Measurements from ENCODE around the gene UBXN2A. TPM values are rescaled to one million over a fixed set of nuclear protein-coding genes. Genes with fewer than 3 reads are reported as not detected.

UBXN2A gene
- total and polyA plus RNA-seq, 2 of the 8 experiments (the other 6 are each of a cell fraction or from before 2014, with no cell fraction given): 3.6 to 20.4 TPM

- no peaks in the 10 kb centered on the region for H3K27me3 ChIP-seq (replicated peaks in 1 of 4; ENCODE audit: control insufficient read depth in 3 of 4, extremely low read depth in 1 of 4, insufficient read depth in 3 of 4, low read length in 3 of 4)
- no peaks in the 10 kb centered on the region for H3K36me3 ChIP-seq (ENCODE audit: control insufficient read depth in 2 of 4, insufficient read depth in 4 of 4, low read length in 3 of 4)
- no peak overlapping the region for H2BK15ac ChIP-seq (ENCODE audit: low read length)
- no peak for DNase-seq (ENCODE audit: low read depth in 1 of 2, low spot score in 2 of 2)
- no peak overlapping the region for H3K27ac ChIP-seq (ENCODE audit: low read depth, low read length)
- H2BK12ac ChIP-seq (ENCODE audit: low read depth, low read length): no peak overlapping the region
- no peak for FAIRE-seq
- no peaks in the 10 kb centered on the region for H3K79me1 ChIP-seq (ENCODE audit: low read depth, low read length)
- H3K4ac ChIP-seq (replicated peaks; ENCODE audit: insufficient read length, low read depth, low read length): no peak overlapping the region
- TF ChIP-seq SIRT6 (IDR thresholded peaks at IDR 0.05; ENCODE audit: low read length) (no peak), TAF1 (IDR thresholded peaks at IDR 0.05; ENCODE audit: low read depth, low read length) (no peak), GABPA (IDR thresholded peaks at IDR 0.05; ENCODE audit: borderline replicate concordance, insufficient read depth, low read length) (no peak)
- no peak overlapping the region for H4K5ac ChIP-seq (ENCODE audit: insufficient read length, low read depth, low read length)
- no peak overlapping the region for H2BK120ac ChIP-seq (replicated peaks; ENCODE audit: low read depth, low read length)
- H4K91ac ChIP-seq (replicated peaks; ENCODE audit: insufficient read length, low read length): no peak overlapping the region
- H2BK20ac ChIP-seq (ENCODE audit: low read length): no peak overlapping the region
- H3K4me3 ChIP-seq (ENCODE audit: extremely low read depth in 1 of 4, insufficient read depth in 2 of 4, low read depth in 3 of 4, low read length in 4 of 4): no peak overlapping the region
- no peaks in the 10 kb centered on the region for H3K4me1 ChIP-seq (replicated peaks in 1 of 4; ENCODE audit: control insufficient read depth in 3 of 4, insufficient read depth in 4 of 4, low read length in 3 of 4)
- H2BK5ac ChIP-seq (ENCODE audit: low read depth, low read length): no peak overlapping the region
- no peaks in the 10 kb centered on the region for H4K20me1 ChIP-seq (replicated peaks in 1 of 2; ENCODE audit: control insufficient read depth in 1 of 2, insufficient read depth in 2 of 2, low read length in 2 of 2)
- H3K79me2 ChIP-seq (ENCODE audit: control insufficient read depth in 1 of 2, insufficient read depth in 2 of 2, low read length in 2 of 2): peaks cover 0 to 64% of the 10 kb centered on the region in 2 experiments; a peak in 3 of 4 replicates
- H3K23ac ChIP-seq (ENCODE audit: insufficient read length): no peak overlapping the region
- ChIA-PET POLR2A (ENCODE audit: partially characterized antibody) (interaction anchor here (0.7 kb wide), 1 partner anchor 22 kb away, joined by 3 read pairs; the partner anchor contains the start of gene ATAD2B), CTCF (ENCODE audit: partially characterized antibody) (interaction anchor here (1.0 to 1.4 kb wide), 2 partner anchors 21 to 40 kb away, joined by 3 to 4 read pairs; partner anchors contain the start of gene ATAD2B)
- H3K9ac ChIP-seq (replicated peaks in 1 of 4; ENCODE audit: extremely low read depth in 1 of 4, low read depth in 3 of 4, low read length in 3 of 4): no peak overlapping the region
- no peak overlapping the region for H3K14ac ChIP-seq (ENCODE audit: insufficient read length)
- no peaks in the 10 kb centered on the region for H3K23me2 ChIP-seq (ENCODE audit: low read depth, low read length)
- H3K4me2 ChIP-seq (ENCODE audit: insufficient read depth in 1 of 2, low read depth in 2 of 2, low read length in 2 of 2): no peak overlapping the region
- 84% methylated on average over 2 of the region's 2 CpGs; no CpG with 5 or more reads in 1 of the 2 experiments for WGBS, 2 experiments (ENCODE audit: extremely low coverage in 1 of 2, insufficient coverage in 1 of 2, insufficient read length in 1 of 2, insufficient replicate concordance in 2 of 2, low coverage in 1 of 2, low lambda C conversion rate in 2 of 2, missing lambda C conversion rate in 1 of 2)
- H3K9me3 ChIP-seq (ENCODE audit: insufficient read depth in 2 of 2, low read depth in 1 of 2, low read length in 1 of 2): no peaks in the 10 kb centered on the region
- H3K56ac ChIP-seq (replicated peaks; ENCODE audit: insufficient read length, low read depth, low read length): no peak overlapping the region
- H2AFZ ChIP-seq (ENCODE audit: low read length): no peak overlapping the region
- H4K8ac ChIP-seq (ENCODE audit: extremely low read depth, insufficient read depth, low read length): no peak overlapping the region
- H3K18ac ChIP-seq (ENCODE audit: extremely low read depth, low read length): no peak overlapping the region
- no peak overlapping the region for H2AK5ac ChIP-seq (ENCODE audit: low read depth, low read length)
These were observed 35.1 kb upstream of the UBXN2A start for GRCh38 chr2:23905155-23905554.

Data from H1 (cell line).